ENCODE results near the gene PRKCE. TPM values are rescaled to one million over a fixed set of nuclear protein-coding genes. Genes with fewer than 3 reads are reported as not detected.

Gene PRKCE
- total RNA-seq, 3 donors from 2014 or later (not counting 1 experiment from before 2014, with no cell fraction given) = 35.2 to 42.1 (median 38.6) TPM

GRCh38 chr2:46086578-46087070 lies 435.1 kb downstream of the PRKCE start:
- intact Hi-C loops (cut with micrococcal nuclease) = no loop called here
- Histone ChIP-seq H3K27ac (ENCODE audit: low read length) (no peak overlapping the region), H3K9me3 (ENCODE audit: control insufficient read depth, insufficient read depth, low read length) (no peaks in the 10 kb centered on the region), H3K4me3 (ENCODE audit: low read length) (no peak overlapping the region), H3K4me1 (ENCODE audit: control insufficient read depth, insufficient read depth, low read length) (peaks cover 4% of the 10 kb centered on the region), H3K27me3 (ENCODE audit: control insufficient read depth, insufficient read depth, low read length) (no peaks in the 10 kb centered on the region), H3K36me3 (ENCODE audit: control insufficient read depth, insufficient read depth, low read length) (peaks cover 10% of the 10 kb centered on the region)
- TF ChIP-seq, protein P1, sequence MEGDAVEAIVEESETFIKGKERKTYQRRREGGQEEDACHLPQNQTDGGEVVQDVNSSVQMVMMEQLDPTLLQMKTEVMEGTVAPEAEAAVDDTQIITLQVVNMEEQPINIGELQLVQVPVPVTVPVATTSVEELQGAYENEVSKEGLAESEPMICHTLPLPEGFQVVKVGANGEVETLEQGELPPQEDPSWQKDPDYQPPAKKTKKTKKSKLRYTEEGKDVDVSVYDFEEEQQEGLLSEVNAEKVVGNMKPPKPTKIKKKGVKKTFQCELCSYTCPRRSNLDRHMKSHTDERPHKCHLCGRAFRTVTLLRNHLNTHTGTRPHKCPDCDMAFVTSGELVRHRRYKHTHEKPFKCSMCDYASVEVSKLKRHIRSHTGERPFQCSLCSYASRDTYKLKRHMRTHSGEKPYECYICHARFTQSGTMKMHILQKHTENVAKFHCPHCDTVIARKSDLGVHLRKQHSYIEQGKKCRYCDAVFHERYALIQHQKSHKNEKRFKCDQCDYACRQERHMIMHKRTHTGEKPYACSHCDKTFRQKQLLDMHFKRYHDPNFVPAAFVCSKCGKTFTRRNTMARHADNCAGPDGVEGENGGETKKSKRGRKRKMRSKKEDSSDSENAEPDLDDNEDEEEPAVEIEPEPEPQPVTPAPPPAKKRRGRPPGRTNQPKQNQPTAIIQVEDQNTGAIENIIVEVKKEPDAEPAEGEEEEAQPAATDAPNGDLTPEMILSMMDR (IDR thresholded peaks at IDR 0.05) = no peak
- peaks cover 8% of the 10 kb centered on the region for H3K36me3 Mint-ChIP-seq
- DNase-seq (no peak), ATAC-seq (no peak)
- H3K27me3 Mint-ChIP-seq (ENCODE audit: low read depth in 2 of 2) = no peaks in the 10 kb centered on the region
- H3K9me3 Mint-ChIP-seq = no peaks in the 10 kb centered on the region
- H3K4me3 Mint-ChIP-seq = no peak overlapping the region
- 87% methylated on average over 5 of the region's 6 CpGs for WGBS (ENCODE audit: insufficient coverage)
- no peak overlapping the region for H3K27ac Mint-ChIP-seq
- H3K4me1 Mint-ChIP-seq = peaks cover 7 to 8% of the 10 kb centered on the region in 2 donors

DNA sequence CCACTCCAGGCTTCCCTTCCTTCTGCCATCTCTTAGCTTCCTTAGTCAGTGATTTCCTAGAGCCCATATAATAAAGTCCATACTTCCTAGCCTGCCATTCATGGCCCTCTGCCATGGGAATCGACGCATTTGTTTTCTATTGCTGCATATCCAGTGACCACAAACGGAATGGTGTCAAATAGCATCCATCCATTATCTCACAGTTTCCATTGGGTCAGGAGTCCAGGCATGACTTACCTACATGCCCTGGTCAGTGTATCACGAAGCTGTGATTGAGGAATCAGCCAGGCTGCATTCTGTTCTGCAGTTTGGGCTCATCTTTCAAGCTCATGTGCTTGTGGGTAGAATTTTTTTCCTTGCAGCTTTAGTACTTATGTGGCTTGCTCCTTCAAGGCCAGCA lies 436.0 kb downstream of the PRKCE start:
- Histone ChIP-seq H3K9me3 (ENCODE audit: control insufficient read depth, insufficient read depth, low read length) (no peaks in the 10 kb centered on the region), H3K27me3 (ENCODE audit: control insufficient read depth, insufficient read depth, low read length) (no peaks in the 10 kb centered on the region), H3K4me1 (ENCODE audit: control insufficient read depth, insufficient read depth, low read length) (peaks cover 1% of the 10 kb centered on the region), H3K27ac (ENCODE audit: low read length) (no peak overlapping the region), H3K36me3 (ENCODE audit: control insufficient read depth, insufficient read depth, low read length) (peaks cover 10% of the 10 kb centered on the region), H3K4me3 (ENCODE audit: low read length) (no peak overlapping the region)
- TF ChIP-seq, protein P1 (IDR thresholded peaks at IDR 0.05) = no peak
- intact Hi-C loops (cut with micrococcal nuclease) = no loop called here
- Mint-ChIP-seq H3K27ac (no peak overlapping the region), H3K9me3 (no peaks in the 10 kb centered on the region), H3K27me3 (ENCODE audit: low read depth in 2 of 2) (no peaks in the 10 kb centered on the region), H3K4me1 (peaks cover under 1 to 2% of the 10 kb centered on the region in 2 donors), H3K36me3 (peaks cover 8% of the 10 kb centered on the region), H3K4me3 (no peak overlapping the region)
- no peak for DNase-seq
- no peak for ATAC-seq
- 99% methylated on average over 4 of the region's 4 CpGs for WGBS (ENCODE audit: insufficient coverage)

GRCh38 chr2:46091004-46091403 lies 439.5 kb downstream of the PRKCE start:
- no peak for ATAC-seq
- Mint-ChIP-seq H3K36me3 (peaks cover 8% of the 10 kb centered on the region), H3K9me3 (no peaks in the 10 kb centered on the region), H3K4me1 (no peaks in the 10 kb centered on the region), H3K27ac (no peak overlapping the region), H3K27me3 (ENCODE audit: low read depth in 2 of 2) (no peaks in the 10 kb centered on the region), H3K4me3 (no peak overlapping the region)
- TF ChIP-seq, protein P1 (IDR thresholded peaks at IDR 0.05) = no peak
- no peak for DNase-seq
- H3K4me1 ChIP-seq (ENCODE audit: control insufficient read depth, insufficient read depth, low read length) = no peaks in the 10 kb centered on the region
- H3K4me3 ChIP-seq (ENCODE audit: low read length) = no peak overlapping the region
- H3K27me3 ChIP-seq (ENCODE audit: control insufficient read depth, insufficient read depth, low read length) = no peaks in the 10 kb centered on the region
- intact Hi-C loops (cut with micrococcal nuclease) = no loop called here
- no CpG with 5 or more reads among the region's 3 CpGs for WGBS (ENCODE audit: insufficient coverage)
- no peaks in the 10 kb centered on the region for H3K9me3 ChIP-seq (ENCODE audit: control insufficient read depth, insufficient read depth, low read length)
- H3K27ac ChIP-seq (ENCODE audit: low read length) = no peak overlapping the region
- H3K36me3 ChIP-seq (ENCODE audit: control insufficient read depth, insufficient read depth, low read length) = peaks cover 10% of the 10 kb centered on the region
